K562 (cell line): ENCODE results near the gene UBR4. TPM values are rescaled to one million over a fixed set of nuclear protein-coding genes. Genes with fewer than 3 reads are reported as not detected.

ENCODE experiments used
- ATAC-seq: fragments of 200-7000 bp; cut with Tn5 transposase; 3 replicates; pipeline ENCODE4 v1.9.1; 2020; ENCODE audit warnings: moderate library complexity
- BruUV-seq: library from RNA; stranded (reverse); fragments of 400-500 nt; replicated peaks from 2 replicates; lab custom pipeline; 2021; lab: Mats Ljungman, UMichigan
- CTCF ChIA-PET: fragments of 300-600 bp; formaldehyde crosslinking; extraction: SDS; loops from one replicate; lab custom pipeline; 2021; ENCODE audit warnings: low intra/inter-chr PET ratio; lab: Yijun Ruan, JAX
- POLR2A ChIA-PET: fragments of 300-600, 350-650 bp; sonication (Branson Sonifier 250); formaldehyde crosslinking; extraction: SDS; loops from one replicate; lab custom pipeline; 2021; ENCODE audit warnings: antibody characterized with exemption, inconsistent platforms; lab: Yijun Ruan, JAX
- DNase-seq, 4 experiments: peaks; one replicate each; pipeline versions ENCODE4 v3.0.0 to v3.0.0-alpha.2; 2011 to 2018; ENCODE audit warnings: low spot score in 3 of 4, mixed read lengths in 3 of 4; ENCODE audit errors: extremely low read depth in 1 of 4
- FAIRE-seq: peaks from 2 replicates; lab custom pipeline; 2011; peaks lifted over from hg19 to GRCh38; lab: Jason Lieb, UNC
- H2AFZ ChIP-seq: 2 replicates; pipeline ENCODE4 v1.6.0; 2011; ENCODE audit warnings: low read depth, low read length, control low read depth, inconsistent platforms
- H3K27ac ChIP-seq: fragments of 200-600 bp; 3 replicates; pipeline ENCODE4 v1.8.0; 2011; ENCODE audit warnings: low read depth, mild to moderate bottlenecking, control low read depth, inconsistent platforms, low read length, moderate library complexity, mixed read lengths; ENCODE audit errors: extremely low read depth
- H3K27me3 ChIP-seq, 2 experiments: fragments of 300-600 bp in 1 of 2; 2 replicates in 1 of 2; 3 replicates in 1 of 2; pipeline versions ENCODE4 v1.6.0 to v1.8.0; 2011; ENCODE audit warnings: inconsistent platforms in 2 of 2, low read length in 2 of 2, mild to moderate bottlenecking in 1 of 2, mixed read lengths in 1 of 2, moderate library complexity in 1 of 2; ENCODE audit not compliant: control insufficient read depth in 2 of 2, insufficient read depth in 2 of 2
- H3K36me3 ChIP-seq: fragments of 300-600 bp; 3 replicates; pipeline ENCODE4 v1.8.0; 2011; ENCODE audit warnings: mild to moderate bottlenecking, low read length, inconsistent platforms; ENCODE audit not compliant: control insufficient read depth, insufficient read depth
- H3K4me1 ChIP-seq, 2 experiments: fragments of 200-600 bp in 1 of 2; replicated peaks in 1 of 2; 2 replicates in 1 of 2; 3 replicates in 1 of 2; pipeline versions ENCODE4 v1.5.1 to v1.8.0; 2011; ENCODE audit warnings: inconsistent platforms in 2 of 2, low read length in 2 of 2, mild to moderate bottlenecking in 1 of 2, mixed read lengths in 1 of 2, moderate library complexity in 1 of 2; ENCODE audit not compliant: control insufficient read depth in 2 of 2, insufficient read depth in 2 of 2
- H3K4me2 ChIP-seq: 2 replicates; pipeline ENCODE4 v1.6.1; 2011; ENCODE audit warnings: low read length, control low read depth, inconsistent platforms, mixed read lengths; ENCODE audit not compliant: insufficient read depth
- H3K4me3 ChIP-seq: fragments of 200-600 bp; sonication (generic), shearing (Covaris generic); 2 replicates; pipeline ENCODE4 v1.5.1; 2016; ENCODE audit warnings: control low read depth, inconsistent platforms
- H3K79me2 ChIP-seq: fragments of 200-600 bp; 3 replicates; pipeline ENCODE4 v1.8.0; 2011; ENCODE audit warnings: low read length, inconsistent platforms; ENCODE audit not compliant: control insufficient read depth, insufficient read depth
- H3K9ac ChIP-seq, 2 experiments: 2 replicates each; pipeline versions ENCODE4 v1.6.0 to v1.6.1; 2011; ENCODE audit warnings: low read depth in 2 of 2, low read length in 2 of 2, control low read depth in 1 of 2, inconsistent platforms in 1 of 2, mild to moderate bottlenecking in 1 of 2, mixed read lengths in 1 of 2; ENCODE audit not compliant: insufficient read depth in 1 of 2
- H3K9me1 ChIP-seq: one replicate; pipeline ENCODE4 v1.6.0; 2011; ENCODE audit warnings: inconsistent platforms, mild to moderate bottlenecking, low read length, moderate library complexity; ENCODE audit not compliant: control insufficient read depth, insufficient read depth
- H3K9me3 ChIP-seq: replicated peaks from 2 replicates; pipeline ENCODE4 v1.5.1; 2011; ENCODE audit warnings: low read depth, low read length, inconsistent platforms; ENCODE audit not compliant: control insufficient read depth, insufficient read depth
- H4K20me1 ChIP-seq: replicated peaks from 2 replicates; pipeline ENCODE4 v1.6.1; 2011; ENCODE audit warnings: low read length, inconsistent platforms, mixed read lengths; ENCODE audit not compliant: control insufficient read depth, insufficient read depth
- ARNT ChIP-seq, 2 experiments: fragments of 450-650 bp; IDR thresholded peaks; 2 replicates each; pipeline ENCODE4 v1.6.1; 2016; ENCODE audit warnings: mild to moderate bottlenecking in 1 of 2
- C11orf30 ChIP-seq: fragments of 450-650 bp; IDR thresholded peaks from 2 replicates; pipeline ENCODE4 v1.6.1; 2016; ENCODE audit warnings: low read depth, mild to moderate bottlenecking
- CAMTA2 ChIP-seq: fragments of 250-450 bp; sonication (Bioruptor Pico); conservative IDR thresholded peaks from 2 replicates; pipeline ENCODE4 v1.5.1; 2022
- GATAD2A ChIP-seq: fragments of 450-650 bp; IDR thresholded peaks from 2 replicates; pipeline ENCODE4 v1.6.1; 2017
- HEY1 ChIP-seq: fragments of 250-450 bp; sonication (Bioruptor Pico); IDR thresholded peaks from 2 replicates; pipeline ENCODE4 v1.5.0; 2020; ENCODE audit warnings: mild to moderate bottlenecking, moderate library complexity, borderline replicate concordance
- HNRNPUL1 ChIP-seq: fragments of 200-400 bp; formaldehyde crosslinking; IDR thresholded peaks from 2 replicates; pipeline ENCODE4 v1.6.1; 2017; ENCODE audit warnings: low read length
- NFIX ChIP-seq: fragments of 250-450 bp; sonication (Bioruptor Pico); IDR thresholded peaks from 2 replicates; pipeline ENCODE4 v1.4.0; 2020; ENCODE audit warnings: low read depth, mild to moderate bottlenecking, moderate library complexity
- POLR2A ChIP-seq: fragments of 450-650 bp; conservative IDR thresholded peaks from 2 replicates; pipeline ENCODE4 v1.6.1; 2016
- RNF2 ChIP-seq: sonication (generic); IDR thresholded peaks from 2 replicates; pipeline ENCODE4 v1.6.1; 2016
- TAF1 ChIP-seq: IDR thresholded peaks from 2 replicates; pipeline ENCODE4 v1.6.1; 2011; ENCODE audit warnings: mild to moderate bottlenecking, low read length, moderate library complexity; ENCODE audit not compliant: insufficient read depth, control insufficient read depth, severe bottlenecking; ENCODE audit errors: extremely low read depth
- TEAD1 ChIP-seq, 2 experiments: fragments of 450-650 bp in 1 of 2; sonication (generic) in 1 of 2; formaldehyde crosslinking; IDR thresholded peaks; 2 replicates each; pipeline versions ENCODE4 v1.4.0 to v1.8.0; 2020 to 2022; ENCODE audit warnings: mild to moderate bottlenecking in 2 of 2, missing genetic modification reagents in 1 of 2
- TEAD4 ChIP-seq, 2 experiments: sonication (generic) in 1 of 2; formaldehyde crosslinking in 1 of 2; IDR thresholded peaks; 2 replicates each; pipeline versions ENCODE4 v1.6.1 to v1.8.0; 2012 to 2022; ENCODE audit warnings: borderline replicate concordance in 1 of 2, inconsistent platforms in 1 of 2, low read length in 1 of 2, mild to moderate bottlenecking in 1 of 2, missing genetic modification reagents in 1 of 2
- TRIM28 ChIP-seq: fragments of 450-650 bp; IDR thresholded peaks from 2 replicates; pipeline ENCODE4 v1.6.1; 2017
- TSC22D4 ChIP-seq: fragments of 450-650 bp; IDR thresholded peaks from 2 replicates; pipeline ENCODE4 v1.6.1; 2016; ENCODE audit warnings: missing genetic modification characterization, missing biosample characterization, control low read depth
- ZNF140 ChIP-seq: fragments of 250-450 bp; sonication (Bioruptor Pico); IDR thresholded peaks from 2 replicates; pipeline ENCODE4 v1.8.0; 2021; ENCODE audit warnings: moderate library complexity, mild to moderate bottlenecking, inconsistent platforms
- ZNF316 ChIP-seq: fragments of 450-650 bp; IDR thresholded peaks from 2 replicates; pipeline ENCODE4 v1.6.1; 2016
- WGBS: fragments of 100-300 bp; shearing (Covaris generic); methylation state at CpG from one replicate; pipeline ENCODE4 v1.1.6; 2016; ENCODE audit warnings: low coverage, mixed read lengths; ENCODE audit not compliant: insufficient coverage; ENCODE audit errors: missing lambda C conversion rate; 5-methylcytosine and 5-hydroxymethylcytosine counted together
- in situ Hi-C: fragments of 300-500 bp; cut with MboI; formaldehyde crosslinking; loops from 4 replicates; pipeline ENCODE4 v1.15.0; 2018; ENCODE audit warnings: inconsistent platforms, mixed read lengths
- intact Hi-C: fragments of 100-400 bp; cut with micrococcal nuclease; formaldehyde crosslinking; loops from 2 replicates; pipeline ENCODE4 v1.14.2; 2022
- polyA plus RNA-seq, 8 experiments: library from polyadenylated mRNA; depleted of rRNA in 4 of 8; stranded (reverse) in 5 of 8; unstranded in 3 of 8; fragments of >200 nt; fragmentation: Nextera tagmentation in 2 of 8; fragmentation: Illumina TruSeq in 1 of 8; extraction: Ambion mirVana in 2 of 8; extraction: Trizol in 1 of 8; gene quantifications; 2 replicates each; pipeline versions ENCODE4 v1.2.1 to v1.2.3, GENCODE V29; 2011 to 2014; ENCODE audit warnings: inconsistent platforms in 1 of 8, missing spikeins in 1 of 8
- total RNA-seq, 7 experiments: library from RNA; depleted of rRNA in 6 of 7; stranded (reverse); fragments of >200 nt in 6 of 7; fragmentation: Illumina TruSeq in 2 of 7; extraction: Trizol in 2 of 7; gene quantifications; 2 replicates each; pipeline versions ENCODE4 v1.2.1 to v1.2.3, GENCODE V29; 2011 to 2021; ENCODE audit warnings: low replicate concordance in 1 of 7

The UBR4 gene
- total and polyA plus RNA-seq, 9 of the 15 experiments (the other 6 are each of a cell fraction or from before 2014, with no cell fraction given) = 55.4 to 277 (median 123) TPM

- H3K27ac ChIP-seq = no peak overlapping the region
- H3K4me3 ChIP-seq = no peak overlapping the region
- in situ Hi-C loops = no loop called here
- FAIRE-seq (no peak), ATAC-seq (no peak), DNase-seq (no peak)
- no TSS peak for BruUV-seq
- no peak overlapping the region for H3K4me2 ChIP-seq
- no peaks in the 10 kb centered on the region for H3K9me1 ChIP-seq
- H3K9me3 ChIP-seq = peaks cover 5% of the 10 kb centered on the region
- peaks cover 3% of the 10 kb centered on the region; the same call in 1 of the 3 replicates for H3K79me2 ChIP-seq
- POLR2A ChIA-PET = interaction anchor here (0.6 to 2.9 kb wide), 2 partner anchors 10 to 30 kb away, joined by 3 to 22 read pairs; no protein-coding TSS in a partner anchor
- CTCF ChIA-PET = no interaction called here
- intact Hi-C loops = no loop called here
- peaks cover 96% of the 10 kb centered on the region for H3K36me3 ChIP-seq
- no peaks in the 10 kb centered on the region for H3K27me3 ChIP-seq
- H3K9ac ChIP-seq = no peak overlapping the region
- H4K20me1 ChIP-seq = no peaks in the 10 kb centered on the region
- TF ChIP-seq ZNF140 (CRISPR knock-in tag) = no peak
- no peak for TF ChIP-seq NFIX
- peak; percentile 48; the same call in 1 of the 2 replicates for TF ChIP-seq HEY1 (CRISPR knock-in tag)
- 0 out of 4 replicates have a peak, but pooled peaks of 1 of the 2 experiments have one; percentile 23 for TF ChIP-seq TEAD1 (CRISPR knock-in tag; IDR thresholded peaks at IDR 0.05)
- no peaks in the 10 kb centered on the region for H3K4me1 ChIP-seq
- H2AFZ ChIP-seq = no peak overlapping the region
- WGBS = 64% methylated on average over 1 of the region's 1 CpG
Measured at GRCh38 chr1:19138331-19138730, 71.7 kb downstream of the UBR4 start.

- Histone ChIP-seq H3K9me3 (peaks cover 5% of the 10 kb centered on the region), H3K36me3 (peaks cover 97% of the 10 kb centered on the region), H3K4me1 (no peaks in the 10 kb centered on the region), H3K79me2 (peaks cover 3% of the 10 kb centered on the region; the same call in 1 of the 3 replicates), H2AFZ (no peak overlapping the region), H3K27ac (no peak overlapping the region), H3K4me3 (no peak overlapping the region), H3K4me2 (no peak overlapping the region), H3K9me1 (no peaks in the 10 kb centered on the region), H3K9ac (no peak overlapping the region), H3K27me3 (no peaks in the 10 kb centered on the region), H4K20me1 (no peaks in the 10 kb centered on the region)
- TSS peak; percentile 4 for BruUV-seq
- DNase-seq (no peak), ATAC-seq (no peak), FAIRE-seq (no peak)
- ChIA-PET CTCF (no interaction called here), POLR2A (no interaction called here)
- in situ Hi-C loops = no loop called here
- WGBS = 96% methylated on average over 4 of the region's 4 CpGs
- intact Hi-C loops = no loop called here
- TF ChIP-seq RNF2 (no peak), HNRNPUL1 (no peak), GATAD2A (no peak), CAMTA2 (no peak), ZNF316 (peak; percentile 86), TSC22D4 (tag) (no peak), TAF1 (no peak), TRIM28 (no peak), C11orf30 (peak; percentile 66; the same call in 1 of the 2 replicates), POLR2A (no peak), TEAD4 (IDR thresholded peaks at IDR 0.05; ENCODE audit: low read length) (no peak), TEAD4 (CRISPR knock-in tag; IDR thresholded peaks at IDR 0.05; ENCODE audit: borderline replicate concordance) (no peak), ARNT (IDR thresholded peaks at IDR 0.05) (no peak)
Measured at GRCh38 chr1:19137158-19137557, 72.9 kb downstream of the UBR4 start.
